Activated T-helper 1 cell treated with anti-CD3 and anti-CD28 coated beads, Interleukin-2, amount 50 U/mL, for 16 hours (primary cell): Measurements from ENCODE around the gene IGSF3.

ENCODE experiments used
- DNase-seq, 2 donors: peaks; one replicate each; pipeline ENCODE4 v3.0.0-alpha.2; 2020; ENCODE audit warnings: low read depth in 1 of 2, low spot score in 1 of 2

IGSF3 gene

GRCh38 chr1:116532671-116533428 lies 134.7 kb downstream of the IGSF3 start:
- DNase-seq, result no peak

GRCh38 chr1:116531917-116532316 lies 135.6 kb downstream of the IGSF3 start:
- no peak for DNase-seq

- DNase-seq, result no peak
Measured at GRCh38 chr1:116529681-116530080, 137.9 kb downstream of the IGSF3 start.

- DNase-seq, result no peak
Measured at GRCh38 chr1:116529199-116529631, 138.3 kb downstream of the IGSF3 start.

GRCh38 chr1:116528329-116529083 lies 139.0 kb downstream of the IGSF3 start:
- no peak for DNase-seq

- no peak for DNase-seq
Measured at GRCh38 chr1:116525440-116525839, 142.1 kb downstream of the IGSF3 start.
